GM19239 (cell line): ENCODE data around the gene IL1RL1.

Experiments
- DNase-seq: peaks from one replicate; pipeline ENCODE4 v3.0.0; 2011; ENCODE audit warnings: low spot score; ENCODE audit not compliant: insufficient read length
- FAIRE-seq: peaks from 2 replicates; lab custom pipeline; 2011; peaks lifted over from hg19 to GRCh38; lab: Jason Lieb, UNC

The IL1RL1 gene

GRCh38 chr2:102310964-102311640, at the start of gene IL1RL1:
IL1RL1 (plus strand) TSS chr2:102311563; CDS start chr2:102338265, 26,702 bp downstream.
- DNase-seq (no peak), FAIRE-seq (no peak)

GRCh38 chr2:102262216-102263129, 48.9 kb upstream of the IL1RL1 start:
- FAIRE-seq (no peak), DNase-seq (no peak)

- DNase-seq (no peak), FAIRE-seq (no peak)
Observed at GRCh38 chr2:102264952-102265351, 46.4 kb upstream of the IL1RL1 start.

GRCh38 chr2:102266204-102266603, 45.2 kb upstream of the IL1RL1 start:
- FAIRE-seq (no peak), DNase-seq (no peak)

- FAIRE-seq (no peak), DNase-seq (no peak)
Observed at GRCh38 chr2:102267774-102268173, 43.6 kb upstream of the IL1RL1 start.

GRCh38 chr2:102268510-102269199, 42.7 kb upstream of the IL1RL1 start:
- DNase-seq = no peak

GRCh38 chr2:102269200-102269524, 42.2 kb upstream of the IL1RL1 start:
- DNase-seq (no peak), FAIRE-seq (no peak)

More at GRCh38 chr2:102268510-102269199, 42.7 kb upstream of the IL1RL1 start:
- FAIRE-seq = no peak

- DNase-seq = no peak
Observed at GRCh38 chr2:102271844-102272243, 39.5 kb upstream of the IL1RL1 start.

GRCh38 chr2:102273619-102274211, 37.6 kb upstream of the IL1RL1 start:
- FAIRE-seq = no peak
- DNase-seq = no peak

More at GRCh38 chr2:102271844-102272243, 39.5 kb upstream of the IL1RL1 start:
- no peak for FAIRE-seq

- FAIRE-seq (no peak), DNase-seq (no peak)
Observed at GRCh38 chr2:102276549-102277201, 34.7 kb upstream of the IL1RL1 start.

GRCh38 chr2:102277202-102277700, 34.1 kb upstream of the IL1RL1 start:
- FAIRE-seq = no peak

GRCh38 chr2:102278720-102279390, 32.5 kb upstream of the IL1RL1 start:
- FAIRE-seq (no peak), DNase-seq (no peak)

More at GRCh38 chr2:102277202-102277700, 34.1 kb upstream of the IL1RL1 start:
- no peak for DNase-seq

GRCh38 chr2:102279391-102279735, 32.0 kb upstream of the IL1RL1 start:
- DNase-seq = no peak
- no peak for FAIRE-seq

GRCh38 chr2:102282678-102283091, 28.7 kb upstream of the IL1RL1 start:
- no peak for FAIRE-seq

GRCh38 chr2:102283996-102284395, 27.4 kb upstream of the IL1RL1 start:
- FAIRE-seq (no peak), DNase-seq (no peak)

More at GRCh38 chr2:102282678-102283091, 28.7 kb upstream of the IL1RL1 start:
- no peak for DNase-seq

GRCh38 chr2:102284611-102285010, 26.8 kb upstream of the IL1RL1 start:
- DNase-seq = no peak
- FAIRE-seq = no peak

- FAIRE-seq (no peak), DNase-seq (no peak)
Observed at GRCh38 chr2:102285368-102285767, 26.0 kb upstream of the IL1RL1 start.

- FAIRE-seq = no peak
- no peak for DNase-seq
Observed at GRCh38 chr2:102286041-102286440, 25.3 kb upstream of the IL1RL1 start.

- FAIRE-seq = no peak
- DNase-seq = no peak
Observed at GRCh38 chr2:102289129-102289528, 22.2 kb upstream of the IL1RL1 start.
